Gastroesophageal sphincter (tissue), 3 donors: ENCODE measurements around the gene EXO1.

Experiments
- EP300 ChIP-seq: sonication (generic); formaldehyde crosslinking; IDR thresholded peaks from one replicate; pipeline ENCODE4 v1.6.1; 2017; ENCODE audit warnings: antibody characterized with exemption, mild to moderate bottlenecking
- TF ChIP-seq, protein P1 (sequence below), 4 experiments: fragments of 200-600 bp in 2 of 4; fragments of 450-650 bp in 2 of 4; sonication (generic) in 1 of 4; IDR thresholded peaks; one replicate each; pipeline ENCODE4 v1.5.1; 2017 to 2019; ENCODE audit warnings: antibody characterized with exemption in 4 of 4, mild to moderate bottlenecking in 2 of 4, moderate library complexity in 2 of 4

DNA sequence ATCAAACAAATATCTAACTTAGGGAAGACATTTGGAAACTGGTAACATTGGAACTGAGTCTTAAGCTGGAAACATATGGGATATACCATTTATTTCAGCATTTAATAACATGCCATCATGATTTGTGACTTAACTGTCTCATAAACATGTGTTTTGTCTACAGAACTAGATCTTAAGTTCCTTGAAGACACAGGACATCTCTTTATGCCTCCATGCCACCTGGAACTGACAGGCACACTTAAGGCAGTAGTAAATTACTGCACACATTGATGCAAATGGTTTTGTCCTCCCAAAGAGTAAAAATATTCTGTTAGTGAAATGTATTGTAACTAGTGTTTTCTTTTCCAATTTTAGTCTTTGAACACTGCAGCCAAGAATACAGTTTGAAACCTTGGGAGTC is 1.6 kb upstream of the EXO1 start:
- TF ChIP-seq, protein P1, sequence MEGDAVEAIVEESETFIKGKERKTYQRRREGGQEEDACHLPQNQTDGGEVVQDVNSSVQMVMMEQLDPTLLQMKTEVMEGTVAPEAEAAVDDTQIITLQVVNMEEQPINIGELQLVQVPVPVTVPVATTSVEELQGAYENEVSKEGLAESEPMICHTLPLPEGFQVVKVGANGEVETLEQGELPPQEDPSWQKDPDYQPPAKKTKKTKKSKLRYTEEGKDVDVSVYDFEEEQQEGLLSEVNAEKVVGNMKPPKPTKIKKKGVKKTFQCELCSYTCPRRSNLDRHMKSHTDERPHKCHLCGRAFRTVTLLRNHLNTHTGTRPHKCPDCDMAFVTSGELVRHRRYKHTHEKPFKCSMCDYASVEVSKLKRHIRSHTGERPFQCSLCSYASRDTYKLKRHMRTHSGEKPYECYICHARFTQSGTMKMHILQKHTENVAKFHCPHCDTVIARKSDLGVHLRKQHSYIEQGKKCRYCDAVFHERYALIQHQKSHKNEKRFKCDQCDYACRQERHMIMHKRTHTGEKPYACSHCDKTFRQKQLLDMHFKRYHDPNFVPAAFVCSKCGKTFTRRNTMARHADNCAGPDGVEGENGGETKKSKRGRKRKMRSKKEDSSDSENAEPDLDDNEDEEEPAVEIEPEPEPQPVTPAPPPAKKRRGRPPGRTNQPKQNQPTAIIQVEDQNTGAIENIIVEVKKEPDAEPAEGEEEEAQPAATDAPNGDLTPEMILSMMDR (IDR thresholded peaks at IDR 0.05), result no peak
- no peak for TF ChIP-seq EP300
